Spleen (tissue), 11 donors: ENCODE measurements around the gene DDX54. TPM values are rescaled to one million over a fixed set of nuclear protein-coding genes. Genes with fewer than 3 reads are reported as not detected.

Experiments used
- DNase-seq: peaks from one replicate; pipeline ENCODE4 v3.0.0-alpha.2; 2020
- H3K27ac ChIP-seq, 8 donors: fragments of 200-600 bp; sonication (generic) in 7 of 8; 1 replicate in 4 of 8; 2 replicates in 4 of 8; pipeline versions ENCODE4 v1.5.0 to v1.8.0; 2016 to 2021; ENCODE audit warnings: inconsistent platforms in 4 of 8, mild to moderate bottlenecking in 4 of 8, moderate library complexity in 1 of 8
- H3K27me3 ChIP-seq, 7 donors: fragments of 200-600 bp; sonication (generic) in 6 of 7; replicated peaks in 1 of 7; 1 replicate in 4 of 7; 2 replicates in 3 of 7; pipeline versions ENCODE4 v1.5.0 to v1.8.0; 2016 to 2021; ENCODE audit warnings: inconsistent platforms in 3 of 7, mild to moderate bottlenecking in 1 of 7
- H3K36me3 ChIP-seq, 6 donors: fragments of 200-600 bp; sonication (generic) in 5 of 6; 1 replicate in 4 of 6; 2 replicates in 2 of 6; pipeline versions ENCODE4 v1.5.0 to v1.8.0; 2016 to 2021; ENCODE audit warnings: inconsistent platforms in 2 of 6
- H3K4me1 ChIP-seq, 6 donors: fragments of 200-600 bp; sonication (generic) in 5 of 6; 1 replicate in 3 of 6; 2 replicates in 3 of 6; pipeline versions ENCODE4 v1.5.0 to v1.8.0; 2016 to 2021; ENCODE audit warnings: inconsistent platforms in 3 of 6
- H3K4me3 ChIP-seq, 8 donors: fragments of 200-600 bp; sonication (generic) in 7 of 8; 1 replicate in 4 of 8; 2 replicates in 4 of 8; pipeline versions ENCODE4 v1.5.0 to v1.8.0; 2016 to 2021; ENCODE audit warnings: inconsistent platforms in 4 of 8, mild to moderate bottlenecking in 4 of 8, moderate library complexity in 2 of 8
- H3K9me3 ChIP-seq, 8 donors: fragments of 200-600 bp; sonication (generic) in 7 of 8; 1 replicate in 4 of 8; 2 replicates in 4 of 8; pipeline versions ENCODE4 v1.5.0 to v1.8.0; 2016 to 2021; ENCODE audit warnings: inconsistent platforms in 4 of 8
- POLR2A ChIP-seq, 3 donors: fragments of 450-650 bp; IDR thresholded peaks; one replicate each; pipeline ENCODE4 v1.5.1; 2017; ENCODE audit warnings: antibody characterized with exemption in 3 of 3, mild to moderate bottlenecking in 1 of 3
- POLR2AphosphoS5 ChIP-seq, 3 donors: sonication (generic); formaldehyde crosslinking; IDR thresholded peaks; one replicate each; pipeline ENCODE4 v1.5.1; 2017; ENCODE audit warnings: antibody characterized with exemption in 3 of 3
- WGBS, 5 donors: extraction: QIAGEN DNeasy Blood & Tissue Kit in 3 of 5; methylation state at CpG; one replicate each; pipeline versions ENCODE4 v1.1.5 to v1.1.7; 2013 to 2018; 5-methylcytosine and 5-hydroxymethylcytosine counted together
- intact Hi-C: fragments of 100-400 bp; cut with DNase I; formaldehyde crosslinking; loops from one replicate; pipeline ENCODE4 v1.15.0; 2023; ENCODE audit warnings: low total_unique reads
- polyA plus RNA-seq, 3 donors: library from polyadenylated mRNA; stranded (reverse); fragments of 200-250 nt; gene quantifications; one replicate each; pipeline ENCODE4 v1.2.1, GENCODE V29; 2013
- total RNA-seq, 7 donors: library from RNA; depleted of rRNA in 3 of 7; stranded (reverse); fragments of >200 nt in 3 of 7; fragmentation: NEBNext Ultra II Directional in 4 of 7; extraction: Animal tissue kit (Norgen Biotek cat#: 25700) in 4 of 7; gene quantifications; one replicate each; pipeline versions ENCODE4 v1.1.0 to v1.2.1, GENCODE V29; 2016 to 2021
- TF ChIP-seq, protein P1 (sequence below), 11 experiments: fragments of 200-600 bp in 7 of 11; fragments of 450-650 bp in 4 of 11; sonication (generic) in 4 of 11; IDR thresholded peaks in 8 of 11; conservative IDR thresholded peaks in 3 of 11; 1 replicate in 7 of 11; 2 replicates in 4 of 11; pipeline versions ENCODE4 v1.4.0 to v1.8.0; 2016 to 2021; ENCODE audit warnings: antibody characterized with exemption in 11 of 11, inconsistent platforms in 4 of 11, mild to moderate bottlenecking in 1 of 11
- donor health status: healthy with polysubstance abuse.
- donor health status: DM: no; HTN: no; CAD: no; lungs with moderate emphysema.
- donor health status: DM: no; HTN: no; CAD: no.
- donor health status: Bipolar disorder and iron deficiency.
- donor health status: healthy.
- donor health status: DM: no; HTN: no; CAD: no.
- donor health status: DM: yes; HTN: yes; CAD: no.

The DDX54 gene
- total and polyA plus RNA-seq, 10 donors = 44.4 to 80.3 (median 60.3) TPM

DNA sequence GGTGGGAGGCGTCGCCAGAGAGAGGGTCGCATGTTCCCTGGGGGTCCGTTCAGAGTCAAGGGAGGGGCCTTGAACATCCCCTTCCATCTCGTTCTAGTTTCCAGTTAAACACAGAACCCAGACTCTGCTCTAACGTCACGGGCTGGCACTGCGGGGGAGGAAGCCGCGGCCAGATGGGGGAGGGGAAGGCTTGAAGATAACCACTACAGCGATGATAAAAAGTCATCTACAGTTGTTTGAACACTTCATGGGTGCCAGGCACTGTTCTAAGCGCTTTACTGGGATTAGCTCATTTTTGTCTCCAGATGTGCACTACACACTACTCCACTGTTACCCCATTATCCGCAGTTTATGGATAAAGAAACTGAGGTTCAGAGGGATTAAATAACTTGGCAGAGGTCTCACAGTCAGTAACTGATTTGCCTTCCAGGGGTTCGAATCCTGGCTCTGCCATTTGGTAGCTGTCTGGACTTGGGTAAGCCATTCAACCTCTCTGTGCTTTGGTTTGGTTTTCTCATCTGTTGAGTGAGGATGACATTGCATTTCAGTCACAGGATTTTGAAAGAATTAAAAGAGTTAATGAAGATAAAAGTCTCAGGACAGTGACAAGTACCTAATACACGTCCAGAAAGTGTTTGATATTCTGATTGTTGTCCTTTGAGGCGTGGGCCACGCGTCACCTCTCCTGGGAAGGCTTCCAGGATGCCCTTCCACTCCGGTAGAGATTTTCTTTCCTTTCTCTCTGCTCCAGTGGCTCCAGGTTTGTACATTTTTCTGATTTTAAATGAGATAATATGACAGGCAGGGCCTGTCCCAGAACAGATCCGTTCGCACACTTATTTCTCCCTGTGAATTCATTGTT lies 48.9 kb downstream of the DDX54 start:
- TF ChIP-seq, protein P1, sequence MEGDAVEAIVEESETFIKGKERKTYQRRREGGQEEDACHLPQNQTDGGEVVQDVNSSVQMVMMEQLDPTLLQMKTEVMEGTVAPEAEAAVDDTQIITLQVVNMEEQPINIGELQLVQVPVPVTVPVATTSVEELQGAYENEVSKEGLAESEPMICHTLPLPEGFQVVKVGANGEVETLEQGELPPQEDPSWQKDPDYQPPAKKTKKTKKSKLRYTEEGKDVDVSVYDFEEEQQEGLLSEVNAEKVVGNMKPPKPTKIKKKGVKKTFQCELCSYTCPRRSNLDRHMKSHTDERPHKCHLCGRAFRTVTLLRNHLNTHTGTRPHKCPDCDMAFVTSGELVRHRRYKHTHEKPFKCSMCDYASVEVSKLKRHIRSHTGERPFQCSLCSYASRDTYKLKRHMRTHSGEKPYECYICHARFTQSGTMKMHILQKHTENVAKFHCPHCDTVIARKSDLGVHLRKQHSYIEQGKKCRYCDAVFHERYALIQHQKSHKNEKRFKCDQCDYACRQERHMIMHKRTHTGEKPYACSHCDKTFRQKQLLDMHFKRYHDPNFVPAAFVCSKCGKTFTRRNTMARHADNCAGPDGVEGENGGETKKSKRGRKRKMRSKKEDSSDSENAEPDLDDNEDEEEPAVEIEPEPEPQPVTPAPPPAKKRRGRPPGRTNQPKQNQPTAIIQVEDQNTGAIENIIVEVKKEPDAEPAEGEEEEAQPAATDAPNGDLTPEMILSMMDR (IDR thresholded peaks at IDR 0.05 in 8 of 11, conservative IDR thresholded peaks at IDR 0.05 in 3 of 11) = no peak
- TF ChIP-seq POLR2AphosphoS5 (IDR thresholded peaks at IDR 0.05) (no peak), POLR2A (IDR thresholded peaks at IDR 0.05) (no peak)
- Histone ChIP-seq H3K9me3 (no peaks in the 10 kb centered on the region), H3K4me3 (peak overlapping the region in 7 of 8 donors; percentile 1 to 62 (median 24)), H3K36me3 (no peaks in the 10 kb centered on the region), H3K27me3 (peaks cover 0 to 41% (median 14%) of the 10 kb centered on the region in 7 donors), H3K27ac (no peak overlapping the region), H3K4me1 (peaks cover 7 to 18% (median 14%) of the 10 kb centered on the region in 6 donors)
- WGBS, 5 donors = 35 to 40% (median 38%) methylated on average over 20 to 21 of the region's 21 CpGs
- intact Hi-C loops = no loop called here
- DNase-seq = peak; percentile 81

DNA sequence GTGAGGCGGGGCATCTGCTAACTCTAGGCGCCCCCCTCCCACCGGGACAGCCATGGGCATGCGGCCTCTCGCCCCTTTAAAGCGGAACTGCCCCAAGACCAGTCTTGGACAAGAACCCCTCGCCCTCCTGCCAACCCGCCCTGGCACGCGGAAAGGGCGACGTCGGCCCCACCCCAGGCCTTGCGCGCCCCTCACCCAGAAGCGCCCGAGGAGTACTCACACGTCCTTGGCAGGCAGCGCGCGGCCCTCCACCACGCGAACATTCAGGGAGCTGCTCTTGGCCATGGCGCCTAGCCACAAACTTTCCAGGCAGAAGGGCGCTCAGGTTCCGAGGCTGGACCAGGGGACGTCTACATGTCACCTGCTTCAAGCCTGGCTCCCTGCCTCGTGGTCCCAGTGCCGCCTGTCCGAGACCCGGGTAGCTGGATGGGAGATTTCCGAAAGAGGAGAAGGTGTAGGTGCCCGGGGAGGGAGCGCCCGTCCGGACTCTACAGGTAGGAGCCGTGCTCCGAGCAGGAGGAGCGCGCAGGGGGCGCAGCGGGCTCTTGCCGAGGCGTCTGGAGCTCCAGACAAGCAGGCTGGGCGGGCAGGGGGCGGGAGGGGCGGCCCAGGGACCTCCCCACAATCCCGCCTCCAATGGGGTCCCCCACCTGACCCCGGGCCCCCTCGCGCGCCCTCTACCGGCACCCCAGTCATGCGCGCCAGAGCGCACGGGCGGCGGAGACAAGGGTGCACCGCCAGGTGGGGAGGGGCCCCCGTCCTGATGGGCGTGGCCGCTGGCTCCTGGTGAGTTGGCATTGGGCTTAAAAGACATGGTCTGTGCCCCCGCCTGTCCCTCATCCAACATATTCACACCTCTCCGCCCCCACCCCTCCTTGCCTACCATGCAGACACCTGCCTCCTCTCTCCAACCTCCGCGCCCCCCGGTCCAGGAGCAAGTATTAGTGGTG lies 49.8 kb downstream of the DDX54 start, which contains the start of gene RASAL1:
RASAL1 (minus strand) TSS at position 584 of the 950 bp plus-strand sequence; CDS start at position 285, 299 bp downstream.
- Histone ChIP-seq H3K9me3 (no peaks in the 10 kb centered on the region), H3K27me3 (peaks cover 0 to 41% (median 14%) of the 10 kb centered on the region in 7 donors), H3K4me1 (peaks cover 7 to 22% (median 16%) of the 10 kb centered on the region in 6 donors), H3K27ac (no peak within 1 kb of the TSS), H3K4me3 (peak within 1 kb of the TSS in 7 of 8 donors; percentile 1 to 62 (median 24)), H3K36me3 (no peaks in the 10 kb centered on the region)
- TF ChIP-seq POLR2A (IDR thresholded peaks at IDR 0.05) = no peak
- TF ChIP-seq, protein P1 (IDR thresholded peaks at IDR 0.05 in 8 of 11, conservative IDR thresholded peaks at IDR 0.05 in 3 of 11) = peak in 8 of 11 experiments; percentile 13 to 64 (median 53)
- WGBS, 5 donors = 5 to 7% (median 7%) methylated on average over 30 to 68 of the region's 68 CpGs
- peak; percentile 88 for DNase-seq
- intact Hi-C loops = no loop called here

DNA sequence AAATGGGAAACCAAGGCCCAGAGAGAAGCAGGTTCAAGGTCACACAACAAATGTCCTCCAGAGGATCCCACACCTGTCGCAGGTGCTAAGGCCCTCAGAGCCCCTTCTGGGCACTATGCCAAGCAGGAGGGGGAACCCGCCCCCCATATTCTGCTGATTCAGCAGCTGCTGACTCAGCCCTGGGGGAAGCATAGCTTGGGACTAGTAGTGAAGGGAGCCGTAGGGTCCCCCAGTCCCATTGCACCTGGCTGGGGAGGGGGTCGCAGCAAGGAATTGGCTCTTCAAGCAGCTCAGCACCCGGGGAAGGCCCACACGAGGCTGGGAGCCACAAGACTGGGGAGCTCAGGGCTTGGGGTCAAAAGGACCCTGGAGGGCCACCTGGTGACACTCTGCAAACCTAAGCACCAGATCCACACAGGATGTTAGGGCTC lies 50.7 kb downstream of the DDX54 start:
- no peak overlapping the region for H3K4me3 ChIP-seq
- DNase-seq = peak; percentile 57
- no peaks in the 10 kb centered on the region for H3K36me3 ChIP-seq
- 40 to 66% (median 63%) methylated on average over 2 to 6 of the region's 6 CpGs for WGBS, 5 donors
- H3K27me3 ChIP-seq = peaks cover 0 to 41% (median 14%) of the 10 kb centered on the region in 7 donors
- intact Hi-C loops = no loop called here
- H3K9me3 ChIP-seq = no peaks in the 10 kb centered on the region
- H3K4me1 ChIP-seq = peaks cover 7 to 32% (median 22%) of the 10 kb centered on the region in 6 donors
- TF ChIP-seq, protein P1 (IDR thresholded peaks at IDR 0.05 in 8 of 11, conservative IDR thresholded peaks at IDR 0.05 in 3 of 11) = no peak
- H3K27ac ChIP-seq = no peak overlapping the region
